Parathyroid adenoma (tissue), 2 donors: ENCODE results near the gene SMIM20.

Experiments
- H2AFZ ChIP-seq: fragments of 300-600 bp; sonication (generic); one replicate; pipeline ENCODE4 v1.7.0; 2017; ENCODE audit warnings: antibody characterized with exemption, mild to moderate bottlenecking
- H3K27ac ChIP-seq: fragments of 300-600 bp; sonication (generic); one replicate; pipeline ENCODE4 v1.7.0; 2017
- H3K27me3 ChIP-seq: fragments of 300-600 bp; sonication (generic); one replicate; pipeline ENCODE4 v1.7.0; 2017; ENCODE audit warnings: low read length; ENCODE audit not compliant: control insufficient read depth, insufficient read depth
- H3K36me3 ChIP-seq: fragments of 300-600 bp; sonication (generic); one replicate; pipeline ENCODE4 v1.7.0; 2017; ENCODE audit warnings: low read length; ENCODE audit not compliant: control insufficient read depth, insufficient read depth
- H3K4me1 ChIP-seq: fragments of 300-600 bp; sonication (generic); one replicate; pipeline ENCODE4 v1.7.0; 2017; ENCODE audit warnings: control low read depth
- H3K4me2 ChIP-seq: fragments of 300-600 bp; sonication (generic); one replicate; pipeline ENCODE4 v1.7.0; 2017; ENCODE audit warnings: low read length
- H3K4me3 ChIP-seq: fragments of 300-600 bp; sonication (generic); one replicate; pipeline ENCODE4 v1.7.0; 2017; ENCODE audit warnings: low read depth, low read length
- H3K79me2 ChIP-seq: fragments of 300-600 bp; sonication (generic); one replicate; pipeline ENCODE4 v1.7.0; 2017; ENCODE audit warnings: control low read depth
- H3K9ac ChIP-seq: fragments of 300-600 bp; sonication (generic); one replicate; pipeline ENCODE4 v1.7.0; 2017; ENCODE audit warnings: mild to moderate bottlenecking
- H3K9me3 ChIP-seq: fragments of 300-600 bp; sonication (generic); one replicate; pipeline ENCODE4 v1.7.0; 2017; ENCODE audit warnings: low read length; ENCODE audit not compliant: control insufficient read depth
- CTCF ChIP-seq: fragments of 300-600 bp; sonication (generic); IDR thresholded peaks from one replicate; pipeline ENCODE4 v1.7.0; 2017; ENCODE audit warnings: antibody characterized with exemption, mild to moderate bottlenecking
- donor health status: primary hyperparathyroidism.

Gene SMIM20

GRCh38 chr4:25922812-25923369 lies 8.9 kb downstream of the SMIM20 start:
- Histone ChIP-seq H3K9me3 (no peaks in the 10 kb centered on the region), H3K27ac (no peak overlapping the region), H3K27me3 (no peaks in the 10 kb centered on the region), H3K4me3 (no peak overlapping the region), H3K4me2 (no peak overlapping the region), H2AFZ (no peak overlapping the region), H3K79me2 (no peaks in the 10 kb centered on the region), H3K9ac (no peak overlapping the region), H3K4me1 (no peaks in the 10 kb centered on the region), H3K36me3 (no peaks in the 10 kb centered on the region)
- TF ChIP-seq CTCF: no peak

- Histone ChIP-seq H2AFZ (no peak overlapping the region), H3K4me2 (no peak overlapping the region), H3K27me3 (no peaks in the 10 kb centered on the region), H3K4me1 (no peaks in the 10 kb centered on the region), H3K27ac (no peak overlapping the region), H3K9ac (no peak overlapping the region), H3K36me3 (no peaks in the 10 kb centered on the region), H3K9me3 (no peaks in the 10 kb centered on the region), H3K79me2 (no peaks in the 10 kb centered on the region), H3K4me3 (no peak overlapping the region)
- no peak for TF ChIP-seq CTCF
Measured at GRCh38 chr4:25923745-25924144, 9.7 kb downstream of the SMIM20 start.

GRCh38 chr4:25925486-25926201 lies 11.6 kb downstream of the SMIM20 start:
- no peak overlapping the region for H3K4me3 ChIP-seq
- TF ChIP-seq CTCF: peak; percentile 35
- H3K27ac ChIP-seq: no peak overlapping the region
- H3K79me2 ChIP-seq: no peaks in the 10 kb centered on the region
- no peaks in the 10 kb centered on the region for H3K4me1 ChIP-seq
- no peaks in the 10 kb centered on the region for H3K36me3 ChIP-seq
- no peaks in the 10 kb centered on the region for H3K9me3 ChIP-seq
- H3K27me3 ChIP-seq: no peaks in the 10 kb centered on the region
- H3K9ac ChIP-seq: no peak overlapping the region
- H3K4me2 ChIP-seq: no peak overlapping the region
- no peak overlapping the region for H2AFZ ChIP-seq

- Histone ChIP-seq H3K79me2 (no peaks in the 10 kb centered on the region), H3K4me2 (no peak overlapping the region), H2AFZ (no peak overlapping the region), H3K9ac (no peak overlapping the region), H3K27ac (no peak overlapping the region), H3K27me3 (no peaks in the 10 kb centered on the region), H3K36me3 (no peaks in the 10 kb centered on the region), H3K4me3 (no peak overlapping the region), H3K9me3 (no peaks in the 10 kb centered on the region), H3K4me1 (no peaks in the 10 kb centered on the region)
- TF ChIP-seq CTCF: no peak
Measured at GRCh38 chr4:25926462-25926861, 12.4 kb downstream of the SMIM20 start.
